GM12873 (cell line): ENCODE data around the gene MAPK8.
A peak's percentile ranks its signal among the peaks of the same experiment; 100 is the strongest.

Source experiments
- CTCF ChIP-seq: IDR thresholded peaks from 2 replicates; pipeline ENCODE4 v1.5.1; 2012; ENCODE audit warnings: low read depth, mild to moderate bottlenecking, moderate library complexity, low read length, control low read depth; ENCODE audit not compliant: insufficient read depth; ENCODE audit errors: missing control alignments

The MAPK8 gene

DNA sequence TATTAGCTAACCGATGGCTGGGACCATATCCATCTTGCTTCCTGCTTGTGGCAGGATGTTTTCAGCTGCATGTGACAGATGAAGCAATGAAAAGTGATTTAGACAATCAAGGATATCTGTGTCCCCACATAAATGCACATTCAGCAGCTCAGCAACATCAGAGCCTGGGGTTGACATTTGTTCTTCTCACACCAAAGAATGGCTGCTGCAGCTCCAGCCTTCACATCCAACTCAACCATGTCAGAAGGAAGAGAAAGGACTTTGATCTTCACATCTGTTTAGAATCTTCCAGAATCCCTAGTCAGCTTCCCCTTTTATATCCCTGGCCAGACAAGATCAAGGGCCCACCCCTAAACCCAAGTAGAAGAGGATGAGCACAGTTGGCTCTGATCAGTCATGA lies 20.1 kb upstream of the MAPK8 start:
- TF ChIP-seq CTCF: no peak

DNA sequence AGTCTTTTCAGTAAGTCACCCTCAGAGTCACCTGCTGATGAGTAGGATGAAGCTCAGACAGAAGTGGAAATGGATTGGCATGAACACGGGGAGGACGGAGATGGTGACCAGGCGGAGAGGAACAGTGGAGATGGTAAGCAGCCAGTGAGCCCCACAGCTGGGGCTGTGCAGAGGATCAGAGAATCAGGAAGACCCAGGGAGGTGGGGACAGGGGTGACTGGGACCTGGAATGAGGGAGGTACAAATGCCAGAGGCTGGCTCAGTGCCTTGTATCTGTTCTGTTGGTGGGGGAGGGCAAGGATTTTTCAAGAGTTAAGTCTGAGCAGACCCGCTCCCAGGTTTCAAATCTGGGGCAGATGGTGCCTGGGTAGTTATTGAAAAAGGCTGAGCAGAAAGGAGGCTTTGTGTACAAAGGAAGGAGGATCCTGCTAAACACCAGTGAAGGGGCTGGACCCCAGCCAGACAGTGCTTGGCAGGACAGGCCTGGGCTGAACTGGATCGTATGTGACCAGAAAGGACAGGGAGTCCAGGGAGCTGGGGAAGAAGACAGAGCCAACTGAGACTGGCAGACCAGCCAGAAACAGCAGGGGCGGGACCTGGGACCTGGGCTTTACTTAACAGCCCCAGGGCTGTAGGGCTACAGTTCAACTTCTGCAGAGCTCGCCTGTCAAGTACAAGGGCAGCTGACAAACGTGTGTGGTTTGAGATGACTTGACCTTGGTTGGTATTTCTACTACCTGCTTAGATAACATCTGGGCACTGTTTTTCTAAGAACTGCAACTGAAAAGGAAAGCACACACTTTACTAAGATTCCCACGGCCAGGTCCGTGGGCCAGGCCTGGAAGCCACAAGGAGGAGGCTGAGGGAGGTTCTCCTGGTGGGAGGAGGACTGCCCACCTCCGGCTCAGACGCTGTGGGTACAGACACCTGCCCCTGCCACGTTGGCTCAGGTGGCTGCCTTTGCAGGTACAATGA lies 18.8 kb upstream of the MAPK8 start:
- no peak for TF ChIP-seq CTCF

DNA sequence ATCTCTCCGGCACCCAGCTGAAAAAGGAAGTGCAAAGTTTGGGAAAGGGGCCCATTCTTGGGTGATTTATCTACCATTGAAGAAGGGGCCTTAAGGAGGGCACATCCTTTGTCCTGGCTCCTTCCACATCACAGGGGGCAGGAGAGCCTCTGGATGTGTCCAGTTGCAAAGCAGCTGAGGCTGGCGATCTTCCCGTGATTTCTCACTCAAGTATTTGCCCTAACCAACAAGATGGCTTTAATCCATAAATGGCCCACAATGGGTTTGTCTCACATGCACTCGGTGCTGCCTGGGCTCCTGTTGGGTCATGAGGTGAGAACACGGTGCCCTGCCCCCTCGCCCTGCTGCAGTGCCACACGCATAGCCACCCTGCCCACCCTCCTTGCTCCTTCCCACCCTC lies 17.8 kb upstream of the MAPK8 start:
- no peak for TF ChIP-seq CTCF

- peak; percentile 94 for TF ChIP-seq CTCF
Measured at GRCh38 chr10:48289501-48290238, 16.8 kb upstream of the MAPK8 start.

- no peak for TF ChIP-seq CTCF
Measured at GRCh38 chr10:48290286-48290685, 16.2 kb upstream of the MAPK8 start.

GRCh38 chr10:48291190-48291589 lies 15.3 kb upstream of the MAPK8 start:
- TF ChIP-seq CTCF: no peak

- TF ChIP-seq CTCF: no peak
Measured at GRCh38 chr10:48292616-48293015, 13.9 kb upstream of the MAPK8 start.
